H9 (cell line): ENCODE results near the gene OR6K3. TPM values are rescaled to one million over a fixed set of nuclear protein-coding genes. Genes with fewer than 3 reads are reported as not detected.

Experiments used
- DNase-seq: peaks from one replicate; pipeline ENCODE4 v3.0.0-alpha.2; 2017
- H2AFZ ChIP-seq: one replicate; pipeline ENCODE4 v1.6.1; 2013; ENCODE audit warnings: mild to moderate bottlenecking, low read length, control low read depth, moderate library complexity
- H2AK5ac ChIP-seq: 2 replicates; pipeline ENCODE4 v1.6.1; 2013; ENCODE audit warnings: low read length, control low read depth, mixed read lengths; ENCODE audit not compliant: insufficient read length
- H2BK120ac ChIP-seq: one replicate; pipeline ENCODE4 v1.6.1; 2013; ENCODE audit warnings: low read depth, mild to moderate bottlenecking, low read length, control low read depth, inconsistent platforms; ENCODE audit not compliant: poor library complexity, severe bottlenecking
- H2BK12ac ChIP-seq: 2 replicates; pipeline ENCODE4 v1.6.1; 2013; ENCODE audit warnings: low read length, control low read depth, mixed read lengths, low read depth; ENCODE audit not compliant: insufficient read length
- H2BK15ac ChIP-seq: 2 replicates; pipeline ENCODE4 v1.6.1; 2013; ENCODE audit warnings: low read depth, low read length, control low read depth
- H2BK20ac ChIP-seq: one replicate; pipeline ENCODE4 v1.6.1; 2013; ENCODE audit warnings: low read depth, mild to moderate bottlenecking, low read length, control low read depth, inconsistent platforms; ENCODE audit not compliant: poor library complexity, severe bottlenecking
- H2BK5ac ChIP-seq: 2 replicates; pipeline ENCODE4 v1.6.1; 2013; ENCODE audit warnings: low read length, control low read depth, mixed read lengths; ENCODE audit not compliant: insufficient read length
- H3K14ac ChIP-seq: 2 replicates; pipeline ENCODE4 v1.6.1; 2013; ENCODE audit warnings: low read length, control low read depth; ENCODE audit not compliant: insufficient read depth
- H3K18ac ChIP-seq: 2 replicates; pipeline ENCODE4 v1.6.1; 2013; ENCODE audit warnings: low read depth, mild to moderate bottlenecking, mixed read lengths, low read length, control low read depth; ENCODE audit not compliant: insufficient read length
- H3K23ac ChIP-seq: 2 replicates; pipeline ENCODE4 v1.6.1; 2013; ENCODE audit warnings: low read length, control low read depth, mixed read lengths, low read depth; ENCODE audit not compliant: insufficient read length
- H3K23me2 ChIP-seq: 2 replicates; pipeline ENCODE4 v1.6.1; 2013; ENCODE audit warnings: low read depth, mild to moderate bottlenecking, mixed read lengths, low read length, control low read depth; ENCODE audit not compliant: insufficient read length, poor library complexity, severe bottlenecking
- H3K27ac ChIP-seq: 2 replicates; pipeline ENCODE4 v1.5.1; 2013; ENCODE audit warnings: low read length, control low read depth, mixed read lengths, low read depth; ENCODE audit not compliant: insufficient read length
- H3K27me3 ChIP-seq: 2 replicates; pipeline ENCODE4 v1.6.1; 2013; ENCODE audit warnings: low read length, control low read depth, inconsistent platforms; ENCODE audit not compliant: insufficient read depth
- H3K4ac ChIP-seq: 2 replicates; pipeline ENCODE4 v1.6.1; 2013; ENCODE audit warnings: low read depth, mild to moderate bottlenecking, control low read depth, inconsistent platforms, low read length, moderate library complexity
- H3K4me1 ChIP-seq: 2 replicates; pipeline ENCODE4 v1.6.1; 2013; ENCODE audit warnings: low read length, control low read depth, inconsistent platforms; ENCODE audit not compliant: insufficient read depth
- H3K4me2 ChIP-seq: 2 replicates; pipeline ENCODE4 v1.6.1; 2013; ENCODE audit warnings: low read length, control low read depth, mixed read lengths; ENCODE audit not compliant: insufficient read length, insufficient read depth
- H3K56ac ChIP-seq: 2 replicates; pipeline ENCODE4 v1.6.1; 2013; ENCODE audit warnings: low read depth, mild to moderate bottlenecking, mixed read lengths, low read length, control low read depth; ENCODE audit not compliant: insufficient read length
- H3K79me1 ChIP-seq: 2 replicates; pipeline ENCODE4 v1.6.1; 2013; ENCODE audit warnings: low read depth, mild to moderate bottlenecking, moderate library complexity, low read length, control low read depth, inconsistent platforms; ENCODE audit not compliant: insufficient read depth, poor library complexity, severe bottlenecking
- H3K79me2 ChIP-seq: 2 replicates; pipeline ENCODE4 v1.6.1; 2013; ENCODE audit warnings: low read length, control low read depth, inconsistent platforms; ENCODE audit not compliant: insufficient read depth
- H3K9ac ChIP-seq: 2 replicates; pipeline ENCODE4 v1.6.1; 2013; ENCODE audit warnings: low read length, control low read depth, mixed read lengths; ENCODE audit not compliant: insufficient read length; ENCODE audit errors: extremely low read depth
- H3K9me3 ChIP-seq: one replicate; pipeline ENCODE4 v1.6.1; 2013; ENCODE audit warnings: low read depth, low read length, inconsistent platforms; ENCODE audit not compliant: control insufficient read depth
- H3T11ph ChIP-seq: one replicate; pipeline ENCODE4 v1.6.1; 2013; ENCODE audit warnings: mild to moderate bottlenecking, low read length, control low read depth, inconsistent platforms
- H4K20me1 ChIP-seq: one replicate; pipeline ENCODE4 v1.6.1; 2013; ENCODE audit not compliant: control insufficient read depth, insufficient read length, insufficient read depth
- H4K5ac ChIP-seq: 2 replicates; pipeline ENCODE4 v1.6.1; 2013; ENCODE audit warnings: low read depth, mild to moderate bottlenecking, mixed read lengths, low read length, control low read depth; ENCODE audit not compliant: insufficient read length
- H4K8ac ChIP-seq: replicated peaks from 2 replicates; pipeline ENCODE4 v1.6.1; 2013; ENCODE audit warnings: low read length, control low read depth, mixed read lengths, low read depth; ENCODE audit not compliant: insufficient read length
- H4K91ac ChIP-seq: 2 replicates; pipeline ENCODE4 v1.6.1; 2013; ENCODE audit warnings: low read depth, mild to moderate bottlenecking, moderate library complexity, mixed read lengths, low read length, control low read depth; ENCODE audit not compliant: insufficient read length
- H3K27ac Mint-ChIP-seq, 3 experiments: 2 replicates in 2 of 3; 3 replicates in 1 of 3; pipeline ENCODE4 v1.8.0; 2020 to 2021; ENCODE audit warnings: mixed read lengths in 3 of 3, mild to moderate bottlenecking in 1 of 3, moderate library complexity in 1 of 3
- H3K27me3 Mint-ChIP-seq: 2 replicates; pipeline ENCODE4 v1.8.0; 2021; ENCODE audit warnings: low read depth, mild to moderate bottlenecking, moderate library complexity, mixed read lengths
- H3K36me3 Mint-ChIP-seq, 3 experiments: 2 replicates in 2 of 3; 3 replicates in 1 of 3; pipeline ENCODE4 v1.8.0; 2020 to 2021; ENCODE audit warnings: low read depth in 3 of 3, mixed read lengths in 3 of 3; ENCODE audit not compliant: insufficient read depth in 1 of 3
- H3K4me1 Mint-ChIP-seq, 2 experiments: 2 replicates each; pipeline ENCODE4 v1.8.0; 2020; ENCODE audit warnings: mixed read lengths in 2 of 2
- H3K4me3 Mint-ChIP-seq, 2 experiments: 2 replicates in 1 of 2; 3 replicates in 1 of 2; pipeline ENCODE4 v1.8.0; 2020 to 2021; ENCODE audit warnings: mild to moderate bottlenecking in 2 of 2, mixed read lengths in 2 of 2, moderate library complexity in 1 of 2
- H3K9me3 Mint-ChIP-seq, 2 experiments: 2 replicates in 1 of 2; 3 replicates in 1 of 2; pipeline ENCODE4 v1.8.0; 2020; ENCODE audit warnings: mild to moderate bottlenecking in 2 of 2, mixed read lengths in 2 of 2, moderate library complexity in 1 of 2
- CTCF ChIP-seq: fragments of 200-600 bp; sonication (generic); conservative IDR thresholded peaks from 3 replicates; pipeline ENCODE4 v1.8.0; 2021; ENCODE audit warnings: antibody characterized with exemption, mild to moderate bottlenecking
- WGBS: extraction: QIAGEN DNeasy Blood & Tissue Kit; methylation state at CpG from one replicate; pipeline ENCODE4 v1.1.7; 2013; ENCODE audit warnings: missing lambda C conversion rate, low lambda C conversion rate, mixed read lengths; ENCODE audit not compliant: insufficient read length; ENCODE audit errors: extremely low coverage; 5-methylcytosine and 5-hydroxymethylcytosine counted together
- total RNA-seq: library from RNA; stranded (reverse); gene quantifications from 2 replicates; pipeline ENCODE4 v1.2.1, GENCODE V29; 2021

Gene OR6K3
- total RNA-seq, 1 experiment from 2014 or later, result not detected

- Histone ChIP-seq H2BK15ac (no peak overlapping the region), H3T11ph (no peak overlapping the region), H3K56ac (no peak overlapping the region), H2AK5ac (no peak overlapping the region), H3K23me2 (no peaks in the 10 kb centered on the region), H2BK20ac (no peak overlapping the region), H3K18ac (no peak overlapping the region), H2AFZ (no peak overlapping the region), H2BK12ac (no peak overlapping the region), H2BK120ac (no peak overlapping the region), H3K9me3 (no peaks in the 10 kb centered on the region), H3K79me1 (no peaks in the 10 kb centered on the region), H4K20me1 (no peaks in the 10 kb centered on the region), H4K91ac (no peak overlapping the region), H3K27ac (no peak overlapping the region), H3K9ac (no peak overlapping the region), H3K4ac (no peak overlapping the region), H4K5ac (no peak overlapping the region), H3K4me1 (no peaks in the 10 kb centered on the region), H3K14ac (no peak overlapping the region; the same call in 1 of the 2 replicates), H4K8ac (no peak overlapping the region), H3K79me2 (no peaks in the 10 kb centered on the region), H3K4me2 (no peak overlapping the region), H3K23ac (no peak overlapping the region), H2BK5ac (no peak overlapping the region), H3K27me3 (no peaks in the 10 kb centered on the region)
- no CpG with 5 or more reads among the region's 9 CpGs for WGBS
- no peak overlapping the region for H3K4me3 Mint-ChIP-seq
- no peaks in the 10 kb centered on the region; a peak in 1 of 5 replicates for H3K9me3 Mint-ChIP-seq
- H3K27ac Mint-ChIP-seq, result peak overlapping the region in 1 of 3 experiments; percentile 57; a peak in 1 of 7 replicates
- TF ChIP-seq CTCF, result no peak
- no peaks in the 10 kb centered on the region for H3K36me3 Mint-ChIP-seq
- H3K27me3 Mint-ChIP-seq, result peaks cover 2% of the 10 kb centered on the region; the same call in 1 of the 2 replicates
- no peaks in the 10 kb centered on the region for H3K4me1 Mint-ChIP-seq
- DNase-seq, result no peak
Measured at GRCh38 chr1:158752155-158752712, 31.7 kb upstream of the OR6K3 start.
